A549 treated with CpdA at 1 μM for 4 hours (cell line): ENCODE measurements around the gene PREP. TPM values are rescaled to one million over a fixed set of nuclear protein-coding genes. Genes with fewer than 3 reads are reported as not detected.

ENCODE experiments used
- total RNA-seq: library from RNA; stranded (reverse); fragments of 200-300 nt; extraction: Qiagen RNA extraction; gene quantifications from 5 replicates; pipeline ENCODE4 v1.2.3, GENCODE V29; 2022; ENCODE audit warnings: low read depth

Gene PREP
- 33.7 to 39.4 TPM (median 36.0 TPM) in 5 replicates for total RNA-seq

GRCh38 chr6:105402939-105403935, at the start of gene PREP:
PREP (minus strand) TSS chr6:105403082; CDS start chr6:105402891, 191 bp downstream.

Other genes with a start within 250 kb of the PREP start
- 27.3 to 30.5 TPM (median 30.1 TPM) in 5 replicates for gene POPDC3, start 223.1 kb downstream of the PREP start, total RNA-seq